ENCODE data around the gene ALDH4A1.

The ALDH4A1 gene

GRCh38 chr1:18829671-18830070 is 72.7 kb downstream of the ALDH4A1 start:
- H3K4me1 ChIP-seq (ENCODE audit: control insufficient read depth, insufficient read depth, low read length): no peaks in the 10 kb centered on the region
- H3K27ac ChIP-seq (ENCODE audit: low read length): no peak overlapping the region
- no peaks in the 10 kb centered on the region for H3K36me3 ChIP-seq (ENCODE audit: control insufficient read depth, insufficient read depth, low read length)
- DNase-seq (ENCODE audit: low read depth, low spot score): no peak
- H3K27me3 ChIP-seq (ENCODE audit: control insufficient read depth, insufficient read depth, low read length): peaks cover 2% of the 10 kb centered on the region; the same call in 1 of the 2 replicates
- H3K9me3 ChIP-seq (ENCODE audit: control insufficient read depth, insufficient read depth, low read length): no peaks in the 10 kb centered on the region
- no CpG with 5 or more reads among the region's 1 CpG for WGBS (ENCODE audit: insufficient coverage, insufficient read length)
- no peak overlapping the region for H3K4me3 ChIP-seq (ENCODE audit: low read length)

- Histone ChIP-seq H3K27me3 (ENCODE audit: control insufficient read depth, insufficient read depth, low read length) (no peaks in the 10 kb centered on the region), H3K4me3 (ENCODE audit: low read length) (no peak overlapping the region), H3K4me1 (ENCODE audit: control insufficient read depth, insufficient read depth, low read length) (no peaks in the 10 kb centered on the region), H3K36me3 (ENCODE audit: control insufficient read depth, insufficient read depth, low read length) (no peaks in the 10 kb centered on the region), H3K27ac (ENCODE audit: low read length) (no peak overlapping the region), H3K9me3 (ENCODE audit: control insufficient read depth, insufficient read depth, low read length) (no peaks in the 10 kb centered on the region)
- no peak for DNase-seq (ENCODE audit: low read depth, low spot score)
- WGBS (ENCODE audit: insufficient coverage, insufficient read length): no CpG with 5 or more reads among the region's 2 CpGs
Observed at GRCh38 chr1:18828224-18828623, 74.1 kb downstream of the ALDH4A1 start.

DNA sequence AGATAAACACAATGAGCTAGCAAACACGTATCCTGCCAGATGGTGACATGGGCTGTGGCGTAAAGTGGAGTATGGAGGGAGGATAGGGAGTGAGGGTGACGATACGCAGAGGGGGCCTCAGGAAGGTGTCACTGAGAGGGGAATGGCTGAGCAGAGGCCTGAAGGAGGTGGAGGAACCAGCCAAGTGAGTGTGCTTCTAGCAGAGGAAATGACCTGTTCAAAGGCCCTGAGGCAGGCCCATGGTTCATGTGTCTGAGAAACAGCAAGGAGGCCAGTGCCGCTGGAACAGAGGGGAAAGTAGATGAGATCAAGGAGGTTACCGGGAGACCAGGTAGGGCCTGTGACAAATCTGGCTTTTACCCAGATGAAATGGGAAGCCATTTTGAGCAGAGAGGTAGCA is 78.9 kb downstream of the ALDH4A1 start:
- H3K4me3 ChIP-seq (ENCODE audit: low read length): no peak overlapping the region
- H3K27ac ChIP-seq (ENCODE audit: low read length): no peak overlapping the region
- no peaks in the 10 kb centered on the region; the same call in 1 of the 2 replicates for H3K4me1 ChIP-seq (ENCODE audit: control insufficient read depth, insufficient read depth, low read length)
- no peaks in the 10 kb centered on the region; the same call in 1 of the 2 replicates for H3K27me3 ChIP-seq (ENCODE audit: control insufficient read depth, insufficient read depth, low read length)
- no peaks in the 10 kb centered on the region for H3K9me3 ChIP-seq (ENCODE audit: control insufficient read depth, insufficient read depth, low read length)
- no CpG with 5 or more reads among the region's 6 CpGs for WGBS (ENCODE audit: insufficient coverage, insufficient read length)
- no peak for DNase-seq (ENCODE audit: low read depth, low spot score)
- no peaks in the 10 kb centered on the region for H3K36me3 ChIP-seq (ENCODE audit: control insufficient read depth, insufficient read depth, low read length)
